Measurements from ENCODE around the gene JOSD2.

JOSD2 gene

DNA sequence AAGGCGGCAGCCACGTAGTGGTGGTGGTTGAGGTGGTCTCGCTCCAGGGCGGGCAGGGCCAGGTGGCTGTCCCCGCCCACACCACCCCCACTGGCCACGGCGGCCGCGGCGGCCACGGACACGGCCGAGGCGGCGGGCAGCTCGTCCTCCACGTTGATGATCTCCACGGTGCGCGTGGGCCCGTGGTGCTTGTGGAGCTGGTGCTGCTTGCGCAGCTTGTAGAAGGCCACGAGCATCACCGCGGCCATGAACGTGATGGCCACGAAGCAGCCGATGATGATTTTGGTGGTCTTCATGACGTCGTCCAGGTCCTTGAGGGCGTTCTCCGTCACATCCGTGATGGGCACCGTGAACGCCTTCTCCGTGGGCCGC, 6.7 kb upstream of the JOSD2 start:
- no peaks in the 10 kb centered on the region for H3K27me3 ChIP-seq (ENCODE audit: low read length)
- H3K9me2 ChIP-seq (replicated peaks; ENCODE audit: insufficient read depth, low read length) = no peaks in the 10 kb centered on the region
- H3K4me2 ChIP-seq (ENCODE audit: low read depth, low read length, poor library complexity, severe bottlenecking) = no peak overlapping the region
- H2AFZ ChIP-seq (ENCODE audit: low read depth, low read length, severe bottlenecking) = no peak overlapping the region
- H3K79me2 ChIP-seq (ENCODE audit: insufficient read depth, low read length) = no peaks in the 10 kb centered on the region
- no peak overlapping the region for H3K27ac ChIP-seq (ENCODE audit: low read depth, low read length)
- no peak overlapping the region for H3K4me3 ChIP-seq (ENCODE audit: insufficient read depth, low read length, poor library complexity, severe bottlenecking)
- H3K9ac ChIP-seq (ENCODE audit: low read length) = no peak overlapping the region
- H3F3A ChIP-seq (ENCODE audit: insufficient read depth) = no peaks in the 10 kb centered on the region
- TF ChIP-seq, protein P1, sequence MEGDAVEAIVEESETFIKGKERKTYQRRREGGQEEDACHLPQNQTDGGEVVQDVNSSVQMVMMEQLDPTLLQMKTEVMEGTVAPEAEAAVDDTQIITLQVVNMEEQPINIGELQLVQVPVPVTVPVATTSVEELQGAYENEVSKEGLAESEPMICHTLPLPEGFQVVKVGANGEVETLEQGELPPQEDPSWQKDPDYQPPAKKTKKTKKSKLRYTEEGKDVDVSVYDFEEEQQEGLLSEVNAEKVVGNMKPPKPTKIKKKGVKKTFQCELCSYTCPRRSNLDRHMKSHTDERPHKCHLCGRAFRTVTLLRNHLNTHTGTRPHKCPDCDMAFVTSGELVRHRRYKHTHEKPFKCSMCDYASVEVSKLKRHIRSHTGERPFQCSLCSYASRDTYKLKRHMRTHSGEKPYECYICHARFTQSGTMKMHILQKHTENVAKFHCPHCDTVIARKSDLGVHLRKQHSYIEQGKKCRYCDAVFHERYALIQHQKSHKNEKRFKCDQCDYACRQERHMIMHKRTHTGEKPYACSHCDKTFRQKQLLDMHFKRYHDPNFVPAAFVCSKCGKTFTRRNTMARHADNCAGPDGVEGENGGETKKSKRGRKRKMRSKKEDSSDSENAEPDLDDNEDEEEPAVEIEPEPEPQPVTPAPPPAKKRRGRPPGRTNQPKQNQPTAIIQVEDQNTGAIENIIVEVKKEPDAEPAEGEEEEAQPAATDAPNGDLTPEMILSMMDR (IDR thresholded peaks at IDR 0.05; ENCODE audit: insufficient read depth, low read length, poor library complexity, severe bottlenecking) = no peak
- no peaks in the 10 kb centered on the region for H3K36me3 ChIP-seq (ENCODE audit: low read length)
- H3K9me3 ChIP-seq (ENCODE audit: insufficient read depth, low read length) = no peaks in the 10 kb centered on the region
- no peaks in the 10 kb centered on the region for H4K20me1 ChIP-seq (ENCODE audit: low read depth, low read length)

DNA sequence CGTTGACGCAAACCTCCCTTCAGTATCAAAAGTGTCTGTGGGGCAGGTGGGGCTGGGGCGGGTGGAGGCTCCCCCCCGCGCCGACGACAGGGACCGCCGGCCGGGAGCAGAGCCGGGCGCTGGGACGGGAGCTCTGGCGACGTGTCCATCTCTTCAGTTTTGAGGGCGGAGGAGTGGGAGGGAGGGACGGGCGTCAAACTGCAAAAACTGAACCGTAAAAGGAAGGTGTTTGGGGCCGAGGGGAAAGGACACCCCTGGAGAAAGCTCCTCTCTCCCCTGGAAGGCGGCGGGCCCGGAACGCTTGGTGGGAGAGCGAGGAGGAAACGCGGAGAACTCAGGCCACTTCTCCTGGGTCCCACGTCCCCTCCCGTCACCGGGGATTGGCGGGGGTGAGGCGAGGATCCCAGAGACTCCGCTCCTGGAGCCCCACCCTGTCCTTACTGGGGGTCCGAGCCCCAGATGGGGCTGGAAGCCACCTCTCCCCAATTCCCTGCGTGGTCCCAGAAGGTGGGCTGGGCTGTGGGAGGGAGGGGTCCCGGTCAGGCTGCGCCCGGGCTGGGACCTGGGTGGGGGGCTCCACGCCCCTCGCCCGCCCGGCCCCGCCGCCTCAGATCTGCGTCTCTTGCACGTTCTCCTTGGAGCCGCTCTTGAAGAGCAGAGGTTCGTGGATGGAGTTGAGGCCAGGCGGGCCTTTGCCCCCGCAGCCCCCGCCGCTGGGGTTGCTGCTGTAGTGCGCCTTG, 6.1 kb upstream of the JOSD2 start:
- H3K9ac ChIP-seq (ENCODE audit: low read length) = no peak overlapping the region
- H3K4me3 ChIP-seq (ENCODE audit: insufficient read depth, low read length, poor library complexity, severe bottlenecking) = no peak overlapping the region
- no peak for TF ChIP-seq EZH2phosphoT487 (conservative IDR thresholded peaks at IDR 0.05; ENCODE audit: low read length)
- TF ChIP-seq, protein P1 (IDR thresholded peaks at IDR 0.05; ENCODE audit: insufficient read depth, low read length, poor library complexity, severe bottlenecking) = no peak
- no peaks in the 10 kb centered on the region for H3F3A ChIP-seq (ENCODE audit: insufficient read depth)
- no peaks in the 10 kb centered on the region for H3K79me2 ChIP-seq (ENCODE audit: insufficient read depth, low read length)
- no peak overlapping the region for H2AFZ ChIP-seq (ENCODE audit: low read depth, low read length, severe bottlenecking)
- no peaks in the 10 kb centered on the region for H3K27me3 ChIP-seq (ENCODE audit: low read length)
- H3K9me3 ChIP-seq (ENCODE audit: insufficient read depth, low read length) = no peaks in the 10 kb centered on the region
- H3K27ac ChIP-seq (ENCODE audit: low read depth, low read length) = no peak overlapping the region
- H3K9me2 ChIP-seq (replicated peaks; ENCODE audit: insufficient read depth, low read length) = no peaks in the 10 kb centered on the region
- no peaks in the 10 kb centered on the region for H3K36me3 ChIP-seq (ENCODE audit: low read length)
- H4K20me1 ChIP-seq (ENCODE audit: low read depth, low read length) = no peaks in the 10 kb centered on the region
- H3K4me2 ChIP-seq (ENCODE audit: low read depth, low read length, poor library complexity, severe bottlenecking) = no peak overlapping the region

DNA sequence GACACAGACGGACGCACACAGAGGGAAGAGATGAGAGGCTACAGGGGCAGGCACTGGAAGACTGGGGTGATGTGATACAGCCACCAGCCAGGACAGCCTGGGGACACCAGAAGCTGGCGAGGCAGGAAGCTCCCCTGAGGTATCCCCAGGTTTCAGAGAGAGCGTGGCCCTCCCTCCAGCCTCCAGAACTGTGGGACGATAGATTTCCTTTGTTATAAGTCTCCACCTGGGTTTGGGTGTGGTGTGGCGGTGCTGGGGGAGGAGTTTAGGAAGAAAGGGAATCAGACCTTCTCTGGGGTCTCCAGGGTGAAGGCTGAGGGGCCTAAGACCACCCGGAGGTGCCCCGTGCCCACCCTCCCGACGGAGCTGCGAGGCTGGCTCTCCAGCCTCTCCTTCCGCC, 5.5 kb upstream of the JOSD2 start:
- no peaks in the 10 kb centered on the region for H3K9me3 ChIP-seq (ENCODE audit: insufficient read depth, low read length)
- H3K79me2 ChIP-seq (ENCODE audit: insufficient read depth, low read length) = no peaks in the 10 kb centered on the region
- H3K27me3 ChIP-seq (ENCODE audit: low read length) = no peaks in the 10 kb centered on the region
- H3K4me3 ChIP-seq (ENCODE audit: insufficient read depth, low read length, poor library complexity, severe bottlenecking) = no peak overlapping the region
- H2AFZ ChIP-seq (ENCODE audit: low read depth, low read length, severe bottlenecking) = no peak overlapping the region
- no peaks in the 10 kb centered on the region for H4K20me1 ChIP-seq (ENCODE audit: low read depth, low read length)
- H3K36me3 ChIP-seq (ENCODE audit: low read length) = no peaks in the 10 kb centered on the region
- H3K27ac ChIP-seq (ENCODE audit: low read depth, low read length) = no peak overlapping the region
- no peak overlapping the region for H3K9ac ChIP-seq (ENCODE audit: low read length)
- TF ChIP-seq, protein P1 (IDR thresholded peaks at IDR 0.05; ENCODE audit: insufficient read depth, low read length, poor library complexity, severe bottlenecking) = no peak
- no peaks in the 10 kb centered on the region for H3F3A ChIP-seq (ENCODE audit: insufficient read depth)
- H3K4me2 ChIP-seq (ENCODE audit: low read depth, low read length, poor library complexity, severe bottlenecking) = no peak overlapping the region
- no peaks in the 10 kb centered on the region for H3K9me2 ChIP-seq (replicated peaks; ENCODE audit: insufficient read depth, low read length)

All from SU-DHL-6 (cell line).